OCI-LY1 (cell line): Measurements from ENCODE around the gene PTX4.

Experiments used
- H2AFZ ChIP-seq: fragments of 200-600 bp; sonication (generic), shearing (Covaris generic); 2 replicates; pipeline ENCODE4 v1.6.0; 2014; ENCODE audit warnings: antibody characterized with exemption, mild to moderate bottlenecking, low read length
- H3F3A ChIP-seq: fragments of 200-600 bp; sonication (generic), shearing (Covaris generic); 2 replicates; pipeline ENCODE4 v1.6.0; 2014; ENCODE audit warnings: mild to moderate bottlenecking, antibody characterized with exemption, low read length, moderate library complexity; ENCODE audit not compliant: insufficient read depth
- H3K27ac ChIP-seq: fragments of 200-600 bp; sonication (generic); 2 replicates; pipeline ENCODE4 v1.5.1; 2014; ENCODE audit warnings: low read length, mixed run types, mild to moderate bottlenecking, low read depth; ENCODE audit not compliant: poor library complexity, severe bottlenecking
- H3K27me3 ChIP-seq: fragments of 200-600 bp; sonication (generic); 2 replicates; pipeline ENCODE4 v1.6.0; 2014; ENCODE audit warnings: antibody characterized with exemption, mild to moderate bottlenecking, low read length, moderate library complexity; ENCODE audit not compliant: insufficient read depth
- H3K36me3 ChIP-seq: fragments of 200-600 bp; sonication (generic); 2 replicates; pipeline ENCODE4 v1.6.1; 2014; ENCODE audit warnings: mild to moderate bottlenecking, antibody characterized with exemption, low read length, moderate library complexity, mixed read lengths; ENCODE audit not compliant: insufficient read depth
- H3K4me1 ChIP-seq: fragments of 200-600 bp; sonication (generic); 2 replicates; pipeline ENCODE4 v1.5.1; 2014; ENCODE audit warnings: mild to moderate bottlenecking, low read length, moderate library complexity; ENCODE audit not compliant: insufficient read depth, severe bottlenecking
- H3K4me2 ChIP-seq: fragments of 200-600 bp; sonication (generic), shearing (Covaris generic); 2 replicates; pipeline ENCODE4 v1.6.1; 2014; ENCODE audit warnings: low read length
- H3K4me3 ChIP-seq: fragments of 200-600 bp; sonication (generic); 2 replicates; pipeline ENCODE4 v1.5.1; 2014; ENCODE audit warnings: low read length, low read depth, mild to moderate bottlenecking, mixed read lengths; ENCODE audit not compliant: poor library complexity, severe bottlenecking
- H3K79me2 ChIP-seq: fragments of 200-600 bp; shearing (Covaris generic); 2 replicates; pipeline ENCODE4 v1.6.1; 2016; ENCODE audit warnings: mixed run types, low read length, mixed read lengths; ENCODE audit not compliant: insufficient read depth
- H3K9ac ChIP-seq: fragments of 200-600 bp; sonication (generic), shearing (Covaris generic); 2 replicates; pipeline ENCODE4 v1.6.1; 2014; ENCODE audit warnings: mild to moderate bottlenecking, low read length, mixed read lengths
- H3K9me2 ChIP-seq: fragments of 200-600 bp; sonication (generic), shearing (Covaris generic); 2 replicates; pipeline ENCODE4 v1.6.1; 2014; ENCODE audit warnings: low read depth, mild to moderate bottlenecking, low read length, mixed read lengths
- H3K9me3 ChIP-seq: fragments of 200-600 bp; shearing (Covaris generic); 2 replicates; pipeline ENCODE4 v1.6.1; 2014; ENCODE audit warnings: low read length, mixed read lengths
- H4K20me1 ChIP-seq: fragments of 200-600 bp; sonication (generic), shearing (Covaris generic); 2 replicates; pipeline ENCODE4 v1.6.0; 2016; ENCODE audit warnings: mild to moderate bottlenecking, low read length; ENCODE audit not compliant: insufficient read depth
- EZH2 ChIP-seq: fragments of 200-600 bp; sonication (generic), shearing (Covaris generic); IDR thresholded peaks from 2 replicates; pipeline ENCODE4 v1.8.0; 2017; ENCODE audit warnings: borderline replicate concordance, mixed run types, mild to moderate bottlenecking, antibody characterized with exemption, low read length, moderate library complexity, mixed read lengths
- TF ChIP-seq, protein P1 (sequence below): fragments of 200-600 bp; sonication (generic), shearing (Covaris generic); IDR thresholded peaks from 2 replicates; pipeline ENCODE4 v1.5.1; 2017; ENCODE audit warnings: mild to moderate bottlenecking, antibody characterized with exemption, low read length, moderate library complexity, mixed read lengths

The PTX4 gene

DNA sequence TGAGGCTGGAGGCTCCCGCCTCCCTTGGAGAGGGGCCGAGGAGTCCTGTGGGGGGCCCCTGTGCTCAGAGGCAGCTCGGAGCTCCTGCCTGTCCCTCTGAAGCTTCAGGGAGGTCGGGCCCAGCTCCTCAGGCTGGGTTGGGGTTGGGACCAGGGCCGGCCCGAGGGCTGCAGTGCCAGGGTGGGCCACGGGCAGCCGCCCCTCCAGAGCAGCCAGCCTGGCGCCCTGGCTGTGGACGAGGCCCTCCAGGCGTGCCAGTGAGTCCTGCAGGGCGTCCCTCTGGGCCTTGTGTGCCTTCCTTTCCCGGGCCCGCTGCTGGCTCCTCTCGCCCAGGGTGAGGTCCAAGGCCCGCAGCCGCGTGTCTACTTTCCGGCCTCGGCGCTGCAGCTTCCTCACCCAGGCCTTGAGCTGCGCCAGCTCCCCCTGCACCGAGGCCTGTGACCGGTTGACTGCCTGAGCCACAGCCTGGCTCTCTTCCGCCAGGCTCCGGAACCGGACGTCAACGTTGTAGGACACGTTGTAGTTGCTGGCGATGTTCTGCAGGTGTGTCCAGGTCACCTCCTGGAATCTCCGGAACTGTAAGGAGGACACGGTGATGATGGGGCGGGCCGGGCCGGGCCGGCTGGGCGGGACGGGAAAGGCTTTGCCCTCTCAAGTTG is 1.2 kb downstream of the PTX4 start:
- Histone ChIP-seq H3K27me3 (peaks cover 16% of the 10 kb centered on the region; the same call in 1 of the 2 replicates), H2AFZ (no peak overlapping the region), H3K4me2 (no peak overlapping the region), H3K9me2 (no peaks in the 10 kb centered on the region), H3F3A (no peaks in the 10 kb centered on the region), H3K4me1 (peaks cover 4% of the 10 kb centered on the region), H3K27ac (no peak overlapping the region), H3K79me2 (no peaks in the 10 kb centered on the region), H3K36me3 (no peaks in the 10 kb centered on the region), H3K9me3 (no peaks in the 10 kb centered on the region), H4K20me1 (no peaks in the 10 kb centered on the region), H3K9ac (no peak overlapping the region), H3K4me3 (no peak overlapping the region)
- TF ChIP-seq, protein P1, sequence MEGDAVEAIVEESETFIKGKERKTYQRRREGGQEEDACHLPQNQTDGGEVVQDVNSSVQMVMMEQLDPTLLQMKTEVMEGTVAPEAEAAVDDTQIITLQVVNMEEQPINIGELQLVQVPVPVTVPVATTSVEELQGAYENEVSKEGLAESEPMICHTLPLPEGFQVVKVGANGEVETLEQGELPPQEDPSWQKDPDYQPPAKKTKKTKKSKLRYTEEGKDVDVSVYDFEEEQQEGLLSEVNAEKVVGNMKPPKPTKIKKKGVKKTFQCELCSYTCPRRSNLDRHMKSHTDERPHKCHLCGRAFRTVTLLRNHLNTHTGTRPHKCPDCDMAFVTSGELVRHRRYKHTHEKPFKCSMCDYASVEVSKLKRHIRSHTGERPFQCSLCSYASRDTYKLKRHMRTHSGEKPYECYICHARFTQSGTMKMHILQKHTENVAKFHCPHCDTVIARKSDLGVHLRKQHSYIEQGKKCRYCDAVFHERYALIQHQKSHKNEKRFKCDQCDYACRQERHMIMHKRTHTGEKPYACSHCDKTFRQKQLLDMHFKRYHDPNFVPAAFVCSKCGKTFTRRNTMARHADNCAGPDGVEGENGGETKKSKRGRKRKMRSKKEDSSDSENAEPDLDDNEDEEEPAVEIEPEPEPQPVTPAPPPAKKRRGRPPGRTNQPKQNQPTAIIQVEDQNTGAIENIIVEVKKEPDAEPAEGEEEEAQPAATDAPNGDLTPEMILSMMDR, result no peak
- no peak for TF ChIP-seq EZH2

DNA sequence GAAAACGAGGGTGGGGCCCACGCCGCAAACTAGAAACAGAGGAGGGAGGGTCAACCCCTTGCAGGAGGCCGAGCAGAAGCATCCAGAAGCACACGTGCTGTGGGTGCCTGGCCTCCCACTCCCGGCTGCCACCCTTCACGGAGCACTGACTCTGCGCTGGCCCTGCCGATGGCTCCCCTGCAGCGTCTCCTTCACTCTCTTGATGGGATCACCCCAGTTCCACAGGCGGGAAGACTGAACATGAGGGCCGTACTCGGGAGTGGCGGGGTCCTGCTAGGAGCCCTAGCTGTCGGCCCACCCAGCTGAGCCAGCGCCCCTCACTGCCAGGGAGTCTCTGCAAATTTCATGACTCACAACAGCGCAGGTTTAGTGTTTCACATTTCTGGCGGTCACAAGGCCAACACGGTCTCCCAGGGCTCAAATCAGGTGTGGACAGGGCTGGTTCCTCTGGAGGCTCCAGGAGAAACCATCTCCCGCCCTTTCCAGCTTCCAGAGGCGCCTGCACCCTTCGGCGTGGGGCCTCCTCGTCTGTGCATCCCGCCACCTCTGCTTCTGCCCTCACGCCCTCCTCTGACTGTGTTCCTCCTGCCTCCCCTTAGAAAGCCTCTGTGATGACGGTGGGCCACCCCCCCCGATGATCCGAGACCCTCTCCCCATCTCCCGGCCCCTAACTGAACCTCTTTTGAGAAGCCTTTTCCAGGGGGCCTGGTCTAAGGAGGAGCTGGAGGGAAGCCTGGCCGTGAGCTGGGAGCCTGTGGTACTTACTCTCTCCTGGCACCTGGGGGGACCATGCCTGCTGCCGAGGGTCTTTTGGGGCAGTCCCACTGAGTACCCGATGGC is 2.0 kb downstream of the PTX4 start:
- H3K36me3 ChIP-seq, result no peaks in the 10 kb centered on the region
- TF ChIP-seq EZH2, result no peak
- TF ChIP-seq, protein P1, result no peak
- H3K9ac ChIP-seq, result no peak overlapping the region
- H3K27me3 ChIP-seq, result peaks cover 16% of the 10 kb centered on the region; the same call in 1 of the 2 replicates
- no peak overlapping the region for H3K4me3 ChIP-seq
- no peaks in the 10 kb centered on the region for H4K20me1 ChIP-seq
- H3K9me3 ChIP-seq, result no peaks in the 10 kb centered on the region
- no peak overlapping the region for H3K4me2 ChIP-seq
- H2AFZ ChIP-seq, result no peak overlapping the region
- no peak overlapping the region for H3K27ac ChIP-seq
- H3F3A ChIP-seq, result no peaks in the 10 kb centered on the region
- H3K4me1 ChIP-seq, result no peaks in the 10 kb centered on the region
- no peaks in the 10 kb centered on the region for H3K79me2 ChIP-seq
- H3K9me2 ChIP-seq, result no peaks in the 10 kb centered on the region

DNA sequence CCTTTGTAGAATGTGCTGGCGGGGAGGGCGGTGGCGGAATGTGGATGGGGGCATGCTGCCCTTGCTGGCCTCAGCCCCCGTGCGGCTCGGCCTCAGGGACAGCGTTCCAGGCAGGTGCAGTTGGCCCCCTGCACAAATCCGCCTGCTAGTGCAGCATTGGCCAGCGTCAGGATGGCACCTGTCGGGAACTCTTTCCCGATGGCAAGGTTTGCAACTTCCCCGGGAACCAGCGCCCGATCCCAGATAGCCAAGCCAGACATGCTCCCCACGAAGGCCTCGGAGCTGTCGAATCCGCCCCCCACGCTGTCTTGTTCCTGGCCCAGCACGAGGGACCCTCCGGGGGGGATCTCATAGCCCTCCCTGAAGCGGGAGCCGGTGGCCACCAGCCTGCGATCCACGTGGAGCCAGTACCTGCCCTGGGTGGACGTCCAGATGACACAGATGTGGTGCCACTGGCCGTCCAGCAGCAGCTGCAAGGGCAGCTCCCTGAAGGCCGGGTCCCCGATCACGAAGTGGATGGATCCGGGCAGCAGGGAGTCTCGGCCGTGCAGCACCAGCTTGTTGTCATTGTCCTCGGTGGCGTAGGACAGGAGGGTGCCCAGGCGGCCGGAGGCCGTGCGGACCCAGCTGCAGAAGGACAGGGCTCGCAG is 2.8 kb downstream of the PTX4 start:
- no peaks in the 10 kb centered on the region for H3K9me2 ChIP-seq
- peaks cover 20% of the 10 kb centered on the region; the same call in 1 of the 2 replicates for H3K27me3 ChIP-seq
- H3K4me1 ChIP-seq, result no peaks in the 10 kb centered on the region
- H3K4me2 ChIP-seq, result no peak overlapping the region
- H3K36me3 ChIP-seq, result no peaks in the 10 kb centered on the region
- H3K27ac ChIP-seq, result no peak overlapping the region
- no peak for TF ChIP-seq EZH2
- TF ChIP-seq, protein P1, result no peak
- H4K20me1 ChIP-seq, result no peaks in the 10 kb centered on the region
- no peaks in the 10 kb centered on the region for H3K79me2 ChIP-seq
- no peak overlapping the region for H2AFZ ChIP-seq
- no peaks in the 10 kb centered on the region for H3F3A ChIP-seq
- no peak overlapping the region for H3K9ac ChIP-seq
- no peak overlapping the region for H3K4me3 ChIP-seq
- no peaks in the 10 kb centered on the region for H3K9me3 ChIP-seq
